Measurements from ENCODE around the gene NRP2.
A peak's percentile ranks its signal among the peaks of the same experiment; 100 is the strongest.

NRP2 gene

GRCh38 chr2:205750797-205751196 lies 68.5 kb downstream of the NRP2 start:
- FAIRE-seq (no peak), DNase-seq (ENCODE audit: insufficient read length, low spot score) (no peak)

GRCh38 chr2:205751569-205752031 lies 69.3 kb downstream of the NRP2 start:
- DNase-seq (ENCODE audit: insufficient read length, low spot score) (no peak), FAIRE-seq (no peak)

GRCh38 chr2:205752296-205752820 lies 70.1 kb downstream of the NRP2 start:
- DNase-seq (ENCODE audit: insufficient read length, low spot score), result no peak
- FAIRE-seq, result no peak

GRCh38 chr2:205752924-205753323 lies 70.6 kb downstream of the NRP2 start:
- DNase-seq (ENCODE audit: insufficient read length, low spot score), result no peak
- FAIRE-seq, result no peak

GRCh38 chr2:205754285-205754923 lies 72.1 kb downstream of the NRP2 start:
- no peak for DNase-seq (ENCODE audit: insufficient read length, low spot score)
- FAIRE-seq, result no peak

GRCh38 chr2:205754924-205755321 lies 72.6 kb downstream of the NRP2 start:
- no peak for DNase-seq (ENCODE audit: insufficient read length, low spot score)
- no peak for FAIRE-seq

- no peak for DNase-seq (ENCODE audit: insufficient read length, low spot score)
- FAIRE-seq, result no peak
These were observed 73.6 kb downstream of the NRP2 start for GRCh38 chr2:205755923-205756322.

GRCh38 chr2:205757271-205757670 lies 75.0 kb downstream of the NRP2 start:
- no peak for FAIRE-seq
- DNase-seq (ENCODE audit: insufficient read length, low spot score), result no peak

GRCh38 chr2:205758051-205758450 lies 75.8 kb downstream of the NRP2 start:
- DNase-seq (ENCODE audit: insufficient read length, low spot score) (peak; percentile 8), FAIRE-seq (no peak)

- FAIRE-seq (no peak), DNase-seq (ENCODE audit: insufficient read length, low spot score) (no peak)
These were observed 76.2 kb downstream of the NRP2 start for GRCh38 chr2:205758500-205758899.

- DNase-seq (ENCODE audit: insufficient read length, low spot score) (no peak), FAIRE-seq (no peak)
These were observed 77.0 kb downstream of the NRP2 start for GRCh38 chr2:205759257-205759656.

GRCh38 chr2:205759732-205760131 lies 77.4 kb downstream of the NRP2 start:
- no peak for DNase-seq (ENCODE audit: insufficient read length, low spot score)
- no peak for FAIRE-seq

GRCh38 chr2:205760157-205760556 lies 77.9 kb downstream of the NRP2 start:
- DNase-seq (ENCODE audit: insufficient read length, low spot score) (no peak), FAIRE-seq (no peak)

- DNase-seq (ENCODE audit: insufficient read length, low spot score), result no peak
- no peak for FAIRE-seq
These were observed 79.1 kb downstream of the NRP2 start for GRCh38 chr2:205761421-205761820.

- FAIRE-seq, result no peak
These were observed 80.6 kb downstream of the NRP2 start for GRCh38 chr2:205762881-205763280.

GRCh38 chr2:205763708-205764211 lies 81.5 kb downstream of the NRP2 start:
- no peak for FAIRE-seq
- DNase-seq (ENCODE audit: insufficient read length, low spot score), result peak; percentile 9

More at GRCh38 chr2:205762881-205763280, 80.6 kb downstream of the NRP2 start:
- DNase-seq (ENCODE audit: insufficient read length, low spot score), result no peak

GRCh38 chr2:205764270-205764746 lies 82.0 kb downstream of the NRP2 start:
- DNase-seq (ENCODE audit: insufficient read length, low spot score) (no peak), FAIRE-seq (no peak)

GRCh38 chr2:205765151-205765550 lies 82.8 kb downstream of the NRP2 start:
- FAIRE-seq (no peak), DNase-seq (ENCODE audit: insufficient read length, low spot score) (no peak)

- DNase-seq (ENCODE audit: insufficient read length, low spot score) (peak; percentile 48), FAIRE-seq (no peak)
These were observed 84.6 kb downstream of the NRP2 start for GRCh38 chr2:205766779-205767359.

GRCh38 chr2:205767617-205768016 lies 85.3 kb downstream of the NRP2 start:
- DNase-seq (ENCODE audit: insufficient read length, low spot score) (no peak), FAIRE-seq (no peak)

- no peak for DNase-seq (ENCODE audit: insufficient read length, low spot score)
- no peak for FAIRE-seq
These were observed 86.0 kb downstream of the NRP2 start for GRCh38 chr2:205768341-205768740.
